ENCODE measurements around the gene RAB5IF. TPM values are rescaled to one million over a fixed set of nuclear protein-coding genes. Genes with fewer than 3 reads are reported as not detected.
"Not testable (repeated sequence)": the region's sequence is repeated elsewhere in the genome, so short reads cannot be mapped to it uniquely, and the experiment has no call there.

RAB5IF gene
- total RNA-seq, 1 donor from 2014 or later, result 128 TPM

DNA sequence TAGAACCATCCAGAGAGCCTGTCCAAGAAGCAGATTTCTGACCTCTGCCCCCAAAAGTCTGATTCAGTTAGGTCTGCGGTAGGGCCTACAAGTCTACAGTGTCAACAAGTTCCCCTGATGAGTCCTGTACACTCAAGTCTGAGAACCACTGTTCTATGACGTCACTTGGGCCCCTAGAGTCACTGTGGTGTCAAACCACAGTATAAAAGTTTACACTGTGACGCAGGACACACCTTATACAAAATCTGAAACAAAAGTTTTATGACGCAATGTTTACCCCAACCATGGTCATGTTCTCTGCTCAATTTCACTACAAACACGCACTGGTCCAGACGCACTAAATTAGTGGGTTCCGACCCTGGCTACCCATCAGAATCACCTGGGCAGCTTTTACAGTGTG is 22.5 kb downstream of the RAB5IF start:
- no peak for DNase-seq (ENCODE audit: extremely low read depth, low read depth, low spot score)

DNA sequence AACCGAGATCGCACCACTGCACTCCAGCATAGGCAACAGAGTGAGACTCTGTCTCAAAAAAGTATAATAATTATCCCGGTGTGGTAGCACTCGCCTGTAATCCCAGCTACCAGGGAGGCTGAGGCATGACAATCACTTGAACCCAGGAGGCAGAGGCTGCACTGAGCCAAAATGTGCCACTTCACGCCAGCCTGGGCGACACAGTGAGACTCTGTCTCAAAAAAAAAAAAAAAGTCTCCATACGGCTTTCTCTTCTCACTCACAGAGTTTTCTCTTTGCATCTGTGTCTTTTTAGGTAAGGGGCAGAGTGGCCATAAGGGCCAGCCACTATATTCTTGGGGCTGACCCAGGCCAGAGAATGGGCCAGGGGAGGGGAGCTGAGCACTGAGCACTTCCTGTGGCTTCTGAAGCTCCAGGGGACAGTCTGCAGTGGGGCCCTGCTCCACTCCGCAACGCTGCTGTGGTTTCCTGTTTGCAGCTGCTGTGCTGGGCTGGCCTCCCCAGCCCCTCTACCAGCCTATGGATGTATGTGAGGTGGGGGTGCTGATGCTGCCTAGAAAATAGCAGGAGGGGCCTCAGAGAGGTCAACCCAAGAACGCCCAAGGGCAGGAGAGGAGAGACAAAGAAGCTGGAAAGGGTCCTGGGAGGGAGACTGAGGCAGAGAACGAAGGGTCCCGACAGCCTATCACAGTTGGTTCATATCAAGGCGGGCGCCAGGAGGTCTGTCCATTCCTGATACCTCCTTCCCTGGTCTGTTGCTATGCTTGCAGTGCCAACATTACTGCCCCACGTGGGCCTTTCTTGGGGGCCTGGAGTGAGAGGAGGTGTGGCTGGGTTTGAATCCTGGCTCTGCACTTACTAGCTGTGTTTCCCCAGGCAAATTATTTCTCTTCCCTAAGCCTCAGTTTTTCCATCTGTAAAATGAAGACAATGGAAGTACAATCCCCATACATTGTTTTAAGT is 24.4 kb downstream of the RAB5IF start:
- DNase-seq (ENCODE audit: extremely low read depth, low read depth, low spot score), result no peak

DNA sequence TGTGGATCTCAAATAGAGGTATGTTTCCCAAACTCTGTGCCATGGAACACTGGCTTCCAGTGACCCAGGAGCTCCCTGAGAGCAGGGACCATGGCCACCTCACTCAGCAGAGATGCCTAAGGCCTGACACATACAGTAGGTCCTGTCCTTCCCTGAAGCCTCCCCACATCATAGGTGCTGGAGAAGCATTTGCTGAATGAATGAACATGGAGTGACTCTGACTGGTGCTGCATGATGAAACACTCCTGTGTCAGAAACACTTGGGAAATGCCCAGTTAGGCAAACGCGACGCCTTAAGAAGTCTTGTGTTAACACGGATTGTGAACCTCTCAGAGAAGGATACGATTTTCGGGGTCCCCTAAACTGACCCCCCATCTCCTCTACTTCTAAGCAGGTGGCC is 26.1 kb downstream of the RAB5IF start:
- DNase-seq (ENCODE audit: extremely low read depth, low read depth, low spot score), result no peak

DNA sequence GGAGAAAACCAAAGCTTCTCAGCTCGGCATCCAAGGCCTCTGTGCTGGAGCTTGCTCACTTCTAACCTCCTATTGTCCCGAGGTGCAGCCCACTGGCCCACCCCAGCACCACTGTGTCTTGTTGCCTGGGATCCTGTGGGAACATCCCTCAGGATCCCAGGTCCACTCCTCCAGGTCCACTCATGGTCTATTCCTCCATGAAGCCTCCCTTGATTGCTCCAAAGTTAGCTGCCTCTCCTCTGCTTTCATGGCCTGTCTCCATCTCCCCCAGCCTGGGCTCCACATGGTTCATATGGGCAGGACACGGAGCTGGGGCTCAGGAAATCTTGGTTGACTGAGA is 26.5 kb downstream of the RAB5IF start:
- DNase-seq (ENCODE audit: extremely low read depth, low read depth, low spot score), result no peak

DNA sequence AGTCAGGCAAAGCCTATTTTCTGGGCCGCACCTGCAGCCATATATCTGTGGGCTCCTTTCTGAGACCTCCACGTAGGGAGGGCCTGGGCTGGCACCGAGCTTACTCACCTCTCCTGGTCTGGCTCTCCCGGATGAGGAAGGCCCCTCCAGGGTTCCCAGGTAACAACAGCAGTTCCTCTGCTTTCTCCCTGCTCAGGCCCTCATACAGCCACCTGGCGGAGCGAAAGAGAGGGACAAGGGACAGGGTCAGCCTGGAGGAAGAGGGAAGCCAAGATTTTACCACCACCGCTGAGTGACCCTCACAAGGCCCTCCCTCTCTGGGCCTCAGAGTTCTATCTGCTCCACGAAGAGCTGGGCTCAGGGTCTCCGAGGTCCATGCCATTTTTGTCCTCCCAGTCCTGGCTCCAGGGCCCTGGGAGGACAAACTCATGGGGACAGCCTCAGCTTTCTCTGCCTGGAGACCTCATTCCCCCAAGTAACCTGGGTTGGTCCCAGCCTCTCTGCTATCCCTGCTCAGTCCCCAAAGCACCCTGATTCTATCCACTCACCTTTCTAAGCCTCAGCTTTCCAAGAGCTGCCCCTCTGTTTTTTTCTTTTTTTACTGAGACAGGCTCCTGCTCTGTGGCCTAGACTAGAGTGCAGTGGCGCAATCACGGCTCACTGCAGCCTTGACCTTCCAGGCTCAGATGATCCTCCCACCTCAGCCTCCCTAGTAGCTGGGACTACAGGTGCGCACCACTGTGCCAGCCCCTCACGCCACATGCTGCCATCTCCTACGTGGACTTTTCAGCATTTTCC is 27.1 kb downstream of the RAB5IF start:
- no peak for DNase-seq (ENCODE audit: extremely low read depth, low read depth, low spot score)

DNA sequence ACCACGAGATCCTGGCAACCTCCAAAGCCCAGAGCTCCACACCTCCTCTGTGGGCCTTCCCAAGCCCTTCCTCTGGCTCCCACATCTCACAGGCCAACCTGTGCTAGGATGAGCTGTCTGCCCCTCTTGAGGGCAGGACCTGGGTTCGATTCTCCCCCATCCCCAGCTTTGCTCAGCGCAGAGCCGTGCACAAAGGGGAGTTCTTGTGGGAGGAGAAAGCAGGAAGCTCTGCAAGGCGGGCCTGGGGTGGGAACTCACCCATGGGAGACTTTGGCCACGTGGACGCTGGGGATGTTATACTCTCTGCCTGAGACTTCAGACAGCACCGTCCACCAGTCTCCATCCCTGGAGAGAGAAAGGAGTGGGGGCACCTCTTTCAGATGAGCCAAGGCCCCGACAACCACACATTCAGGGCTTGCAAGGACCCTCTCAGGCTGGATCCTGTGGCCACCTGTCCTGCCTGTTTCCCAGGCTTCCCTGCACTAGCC is 27.8 kb downstream of the RAB5IF start:
- no peak for DNase-seq (ENCODE audit: extremely low read depth, low read depth, low spot score)

DNA sequence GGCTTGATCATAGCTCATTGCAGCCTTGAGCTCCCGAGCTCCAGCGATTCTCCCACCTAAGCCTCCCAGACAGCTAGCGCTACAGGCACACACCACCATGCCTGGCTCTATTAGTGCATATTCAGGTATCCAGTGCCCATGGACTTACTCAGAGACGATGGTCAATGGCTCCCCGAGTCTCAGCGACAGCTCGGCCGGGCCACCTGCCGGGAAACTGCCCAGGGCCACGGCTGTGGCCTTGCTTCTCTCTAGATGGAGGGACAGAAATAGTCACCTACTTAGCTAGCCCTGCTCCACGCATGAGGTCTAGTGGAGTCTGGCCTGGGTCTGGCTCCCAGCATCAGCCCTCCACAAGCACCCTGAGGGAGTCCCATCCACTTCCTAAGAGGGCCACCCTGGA is 28.8 kb downstream of the RAB5IF start:
- no peak for DNase-seq (ENCODE audit: extremely low read depth, low read depth, low spot score)

DNA sequence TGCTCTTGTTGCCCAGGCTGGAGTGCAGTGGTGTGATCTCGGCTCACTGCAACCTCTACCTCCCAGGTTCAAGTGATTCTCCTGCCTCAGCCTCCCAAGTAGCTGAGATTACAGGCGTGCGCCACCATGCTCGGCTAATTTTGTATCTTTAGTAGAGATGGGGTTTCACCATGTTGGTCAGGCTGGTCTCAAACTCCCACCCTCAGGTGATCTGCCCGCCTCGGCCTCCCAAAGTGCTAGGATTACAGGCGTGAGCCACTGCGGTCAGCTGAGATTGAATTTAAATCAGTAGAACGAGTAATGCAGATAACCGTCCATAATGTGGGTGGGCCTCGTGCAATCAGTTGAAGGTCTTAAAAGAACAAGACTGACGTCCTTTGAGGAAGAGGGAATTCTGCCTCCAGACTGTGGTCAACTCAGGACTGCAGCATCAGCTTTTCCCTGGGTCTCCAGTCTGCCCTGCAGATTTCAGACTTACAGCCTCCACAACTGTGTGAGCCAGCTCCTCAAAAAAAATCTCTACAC is 33.4 kb downstream of the RAB5IF start:
- not testable (repeated sequence) for DNase-seq (ENCODE audit: extremely low read depth, low read depth, low spot score)

DNA sequence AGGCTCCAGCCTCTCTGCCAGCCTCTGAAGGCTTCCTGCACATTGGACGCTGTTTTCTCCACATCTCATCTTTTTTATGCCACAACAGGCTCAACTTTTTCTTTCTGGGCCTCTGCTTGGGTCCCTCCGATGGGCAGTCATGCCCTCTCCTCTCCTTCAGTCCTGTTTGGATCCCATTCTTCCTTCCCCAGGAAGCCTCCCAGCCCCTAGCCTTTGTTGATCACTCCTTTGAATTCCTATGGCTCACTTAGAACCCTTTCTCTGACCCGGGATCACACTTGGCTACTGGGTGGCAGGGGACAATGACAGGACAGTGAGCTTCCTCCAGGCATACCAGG is 35.9 kb downstream of the RAB5IF start:
- no peak for DNase-seq (ENCODE audit: extremely low read depth, low read depth, low spot score)

DNA sequence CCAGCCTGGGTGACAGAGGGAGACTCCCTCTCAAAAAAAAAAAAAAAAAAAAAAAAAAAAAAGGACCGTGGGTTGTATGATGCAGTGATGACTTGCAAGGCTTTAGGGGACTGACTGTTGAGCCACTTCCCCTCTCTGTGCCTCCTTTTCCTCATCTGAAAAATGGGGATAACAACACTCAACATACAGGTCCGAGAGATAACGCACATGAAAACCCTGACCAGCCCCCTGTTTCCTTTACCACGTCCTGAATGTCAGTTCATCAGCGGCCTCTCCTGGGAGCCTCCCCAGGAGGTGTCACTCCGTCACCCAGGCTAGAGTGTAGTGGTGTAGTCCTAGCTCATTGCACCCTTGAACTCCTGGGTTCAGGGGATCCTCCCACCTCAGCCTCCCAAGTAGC is 36.6 kb downstream of the RAB5IF start:
- no peak for DNase-seq (ENCODE audit: extremely low read depth, low read depth, low spot score)

DNA sequence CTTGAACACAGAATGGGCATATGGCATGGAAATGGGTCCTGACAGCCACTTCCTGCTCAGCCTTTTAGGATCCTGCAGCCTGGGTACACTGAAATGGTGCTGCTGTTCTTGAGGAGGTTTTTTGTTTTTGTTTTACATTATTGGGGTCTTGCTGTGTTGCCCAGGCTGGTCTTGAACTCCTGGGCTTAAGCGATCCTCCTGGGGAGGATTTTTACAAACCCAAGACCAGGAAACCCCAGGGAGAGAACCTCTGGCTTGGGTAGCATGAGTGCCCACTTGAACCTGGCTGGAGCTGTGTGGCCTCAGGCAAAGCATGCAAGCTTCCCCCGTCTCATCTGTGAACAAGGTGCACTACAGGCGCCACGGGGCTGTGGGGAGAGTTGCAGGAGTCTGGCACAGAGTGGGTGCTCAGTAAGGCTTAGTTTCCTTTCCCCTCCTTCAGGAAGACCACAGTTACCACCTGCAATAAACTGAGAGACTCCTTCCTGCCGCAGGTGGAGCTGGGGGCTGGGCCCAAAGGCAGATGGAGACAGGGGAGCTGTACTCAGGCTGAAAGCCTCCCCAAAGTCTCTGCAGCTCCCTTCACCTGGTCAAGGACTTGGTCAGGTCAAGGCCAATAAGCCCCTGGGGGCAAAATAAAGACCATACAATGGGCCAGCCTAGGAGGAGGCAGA is 38.6 kb downstream of the RAB5IF start:
- DNase-seq (ENCODE audit: extremely low read depth, low read depth, low spot score), result no peak

DNA sequence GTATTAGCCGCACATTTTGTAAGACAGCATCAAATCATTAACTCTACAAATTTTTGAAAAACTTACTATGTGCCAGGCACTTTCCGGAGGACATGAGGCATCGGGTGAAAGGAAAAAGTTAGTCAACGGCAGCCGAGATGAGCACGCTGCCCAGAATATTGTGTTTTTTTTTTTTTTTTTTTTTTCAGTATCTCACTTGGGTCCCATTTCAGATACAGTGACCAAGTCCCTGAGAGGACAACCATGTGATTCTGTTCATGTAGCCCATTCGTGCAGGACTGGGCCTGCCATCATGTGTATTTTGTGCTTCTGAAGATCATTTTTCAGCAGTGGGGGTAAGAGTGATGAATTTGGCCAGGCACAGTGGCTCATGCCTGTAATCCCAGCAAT is 39.1 kb downstream of the RAB5IF start:
- no peak for DNase-seq (ENCODE audit: extremely low read depth, low read depth, low spot score)

DNA sequence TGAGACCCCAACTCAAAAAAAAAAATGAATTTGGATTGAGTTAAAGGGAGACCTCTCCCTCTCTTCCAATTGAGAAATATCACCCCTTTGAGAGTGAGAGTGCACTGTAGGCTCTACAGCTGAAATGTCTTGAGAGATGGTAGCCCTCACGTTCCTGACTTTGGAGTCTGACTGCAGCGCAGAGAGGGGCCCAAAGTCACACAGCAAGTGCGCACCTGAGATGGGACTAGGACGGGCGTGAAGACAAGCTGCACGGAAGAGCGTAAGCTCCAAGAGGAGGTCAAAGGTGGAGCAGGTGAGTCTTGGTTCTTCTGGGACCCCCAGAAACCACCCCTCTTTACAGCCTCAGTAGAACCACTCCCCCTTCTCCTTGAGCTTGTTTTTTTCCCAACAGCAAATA is 39.8 kb downstream of the RAB5IF start:
- no peak for DNase-seq (ENCODE audit: extremely low read depth, low read depth, low spot score)

DNA sequence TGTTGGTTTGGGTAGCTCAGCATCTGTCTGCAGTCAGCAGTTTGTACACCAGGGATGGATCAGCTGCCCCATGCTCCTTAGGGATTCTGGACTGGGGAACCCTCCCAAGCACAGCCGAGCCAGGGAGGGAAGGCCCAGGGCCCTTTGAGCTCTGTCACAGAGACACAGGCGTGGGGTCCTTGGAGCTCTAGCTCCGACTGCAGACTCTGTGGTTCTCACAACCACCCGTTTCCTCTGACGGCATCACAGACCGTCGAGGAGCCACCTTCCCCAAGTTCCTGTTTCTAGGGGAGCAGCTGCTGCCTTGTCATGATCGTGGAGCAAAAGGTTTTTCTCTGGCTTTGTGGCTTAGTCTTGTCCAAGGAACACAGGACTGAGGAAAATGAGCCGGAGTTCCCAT is 40.4 kb downstream of the RAB5IF start, which contains the start of gene SLA2:
TSS of gene SLA2 (minus strand) at position 199 of the 400 bp plus-strand sequence. CDS start 4,861 bp downstream, outside the sequence.
- no peak for DNase-seq (ENCODE audit: extremely low read depth, low read depth, low spot score)

DNA sequence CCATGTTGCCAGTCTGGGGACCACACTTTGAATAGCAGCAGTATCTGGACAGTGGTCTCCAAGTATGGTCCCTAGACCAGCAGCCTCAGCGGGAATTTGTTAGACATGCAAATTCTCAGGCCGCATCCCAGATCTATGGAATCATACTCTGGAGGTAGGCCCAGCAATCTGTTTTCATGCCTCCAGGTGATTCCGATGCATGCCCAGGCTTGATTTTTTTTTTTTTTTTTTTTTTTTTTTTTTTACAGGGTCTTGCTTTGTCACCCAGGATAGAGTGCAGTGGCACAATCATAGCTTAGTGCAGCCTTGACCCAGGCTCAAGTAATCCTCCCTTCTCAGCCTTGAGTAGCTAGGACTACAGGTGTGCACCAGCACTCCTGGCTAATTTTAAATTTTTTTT is 41.1 kb downstream of the RAB5IF start:
- no peak for DNase-seq (ENCODE audit: extremely low read depth, low read depth, low spot score)

DNA sequence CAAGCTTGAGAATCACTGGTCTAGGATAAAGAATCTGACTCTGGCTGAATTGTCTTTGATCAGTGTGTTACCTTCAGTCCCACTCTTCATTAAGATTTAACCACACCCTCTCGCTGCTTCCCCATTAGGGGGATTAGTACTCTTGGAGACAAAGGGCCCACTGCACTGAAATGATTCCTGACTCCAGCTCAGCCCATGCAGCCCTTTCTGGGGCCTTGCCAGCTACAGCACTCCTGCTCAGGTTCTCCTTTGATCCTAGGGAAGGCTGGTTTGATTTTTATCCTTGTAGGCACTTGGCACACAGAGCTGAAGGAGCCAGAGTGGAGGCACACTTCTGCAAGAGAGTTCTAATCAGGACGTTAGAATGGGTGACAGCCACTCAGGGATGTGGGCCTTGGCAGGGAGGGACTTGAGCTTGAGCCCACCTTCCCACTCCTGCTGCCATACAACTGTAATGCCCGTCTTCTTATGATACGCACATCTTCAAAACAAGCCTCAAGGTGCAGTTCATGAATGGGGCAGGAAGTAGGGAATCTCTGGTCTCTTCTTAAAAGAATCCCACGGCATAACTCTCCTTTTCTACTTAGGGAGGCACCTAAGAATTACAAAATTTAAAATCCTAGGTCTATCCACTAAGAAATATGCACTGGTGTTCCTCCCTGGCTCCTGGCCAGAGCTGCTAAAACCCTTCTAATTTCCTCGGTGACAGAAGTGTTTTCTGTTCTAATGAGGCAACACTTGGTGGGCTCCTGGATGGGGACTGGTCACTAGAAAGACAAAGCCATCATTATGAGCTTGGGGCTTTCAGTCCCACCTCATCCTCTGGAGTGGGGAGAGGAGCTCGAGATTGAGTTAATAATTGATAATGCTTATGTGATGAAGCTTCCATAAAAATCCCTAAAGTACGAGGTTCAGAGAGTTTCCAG is 41.9 kb downstream of the RAB5IF start:
- DNase-seq (ENCODE audit: extremely low read depth, low read depth, low spot score), result no peak

DNA sequence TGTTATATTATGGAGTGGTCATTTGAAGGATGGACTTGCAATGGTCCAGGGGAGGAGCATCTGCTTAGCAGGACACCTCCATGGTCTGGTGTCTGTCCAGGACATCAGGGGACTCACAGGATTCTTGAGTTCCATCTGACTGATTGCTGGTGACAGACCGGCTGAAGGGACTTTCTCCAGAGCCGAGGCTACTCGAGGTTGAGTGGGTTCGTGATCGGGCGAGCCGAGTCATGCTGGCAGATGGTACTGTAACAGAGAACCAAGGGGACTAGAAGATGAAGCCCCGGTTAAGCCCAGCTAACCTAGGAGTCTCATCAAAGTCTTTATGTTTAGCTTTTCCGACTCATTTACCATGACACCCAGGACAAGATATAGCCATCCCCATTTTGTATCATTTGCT is 47.9 kb downstream of the RAB5IF start:
- no peak for DNase-seq (ENCODE audit: extremely low read depth, low read depth, low spot score)

DNA sequence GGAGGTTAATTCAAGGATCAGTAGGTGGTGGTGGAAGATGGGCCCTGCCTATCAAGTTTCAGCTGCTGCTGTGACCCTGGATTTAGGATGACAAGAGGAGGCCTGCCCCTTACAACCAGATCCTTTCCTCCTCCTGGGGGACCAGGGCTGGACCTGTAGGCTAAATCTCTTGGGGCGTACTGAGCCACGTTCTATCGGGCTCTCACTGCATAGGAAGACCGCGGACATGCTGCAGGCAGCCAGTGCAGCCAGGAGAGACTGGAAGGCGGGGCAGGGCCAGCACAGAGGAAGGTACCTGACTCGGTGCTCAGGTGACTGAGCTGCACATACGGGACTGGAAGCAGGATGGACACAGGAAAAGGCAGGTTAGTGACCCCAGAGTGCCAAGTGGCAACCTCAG is 48.9 kb downstream of the RAB5IF start:
- DNase-seq (ENCODE audit: extremely low read depth, low read depth, low spot score), result no peak

DNA sequence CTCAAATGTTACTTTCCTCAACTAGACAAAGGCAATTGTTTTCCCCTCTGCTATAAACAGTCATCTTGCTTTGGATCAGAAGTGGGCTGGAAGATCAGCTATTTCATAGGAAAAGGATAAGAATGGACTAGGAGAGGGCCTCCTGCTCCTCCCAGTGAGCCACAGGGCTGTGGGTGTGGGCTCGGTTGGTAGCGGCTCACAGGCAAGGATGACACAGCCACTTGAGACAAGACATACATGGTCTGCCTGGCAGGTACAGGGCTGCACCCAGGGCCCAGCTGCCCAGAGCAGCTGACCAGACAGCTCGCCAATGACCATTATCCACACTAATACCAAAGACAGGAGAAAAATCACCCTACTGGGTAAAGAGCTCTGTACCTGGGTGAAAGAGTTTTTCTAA is 49.4 kb downstream of the RAB5IF start:
- DNase-seq (ENCODE audit: extremely low read depth, low read depth, low spot score), result no peak

DNA sequence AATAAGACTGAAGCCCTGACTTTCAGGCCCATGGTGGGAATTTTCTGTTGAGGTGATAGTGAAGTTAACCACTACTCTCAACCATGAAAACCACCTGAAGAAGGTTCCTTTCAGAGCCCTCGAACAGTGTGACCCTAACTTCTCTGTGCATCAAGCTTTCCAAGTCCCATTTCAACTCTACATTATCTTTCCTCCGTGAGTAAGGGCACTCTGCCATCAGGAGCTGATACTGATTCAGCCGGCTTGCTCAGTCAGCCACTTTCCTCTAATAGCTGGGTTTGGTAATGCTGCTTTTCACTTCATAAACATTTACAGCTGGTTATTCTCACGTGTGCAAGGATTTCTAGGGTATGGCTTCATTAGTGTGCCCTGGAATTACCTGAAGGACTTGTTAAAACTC is 51.2 kb downstream of the RAB5IF start:
- DNase-seq (ENCODE audit: extremely low read depth, low read depth, low spot score), result no peak
